ENCODE data around the gene CTNNBL1.

CTNNBL1 gene

DNA sequence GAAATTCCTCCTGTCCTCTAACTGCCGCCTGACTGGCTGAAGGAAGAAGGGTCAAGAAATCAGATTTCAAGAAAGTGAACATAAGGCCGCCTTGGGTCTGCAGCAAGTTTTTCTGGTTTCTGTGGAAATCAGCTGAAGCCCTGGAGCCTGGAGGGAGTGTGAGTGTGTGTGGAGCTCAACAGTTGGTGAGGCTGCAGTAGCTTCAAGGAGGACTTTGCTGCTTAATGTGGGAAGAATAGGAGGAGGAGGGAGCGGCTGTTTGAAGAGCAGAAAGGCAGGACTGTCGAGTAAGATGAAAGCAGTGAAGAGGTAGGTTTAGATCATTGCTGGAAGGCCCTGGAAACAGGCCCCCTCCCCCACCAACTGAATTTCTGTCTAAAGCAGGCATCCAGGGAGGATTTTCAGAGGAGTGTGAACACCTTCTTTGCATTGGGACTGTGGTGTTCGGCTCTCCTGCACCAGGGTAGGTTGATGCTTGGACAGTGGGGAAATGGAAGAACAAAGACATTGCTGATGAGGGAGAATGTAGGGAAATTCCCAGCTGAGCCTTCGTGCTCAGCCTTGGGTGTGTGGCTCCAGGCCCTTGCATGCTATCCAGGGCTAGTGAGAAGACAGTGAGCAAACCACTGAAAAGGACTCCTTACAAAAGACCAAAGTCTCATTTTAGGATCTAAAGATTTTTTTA is 129.6 kb downstream of the CTNNBL1 start:
- H3K27ac ChIP-seq = no peak overlapping the region
- TF ChIP-seq, protein P1, sequence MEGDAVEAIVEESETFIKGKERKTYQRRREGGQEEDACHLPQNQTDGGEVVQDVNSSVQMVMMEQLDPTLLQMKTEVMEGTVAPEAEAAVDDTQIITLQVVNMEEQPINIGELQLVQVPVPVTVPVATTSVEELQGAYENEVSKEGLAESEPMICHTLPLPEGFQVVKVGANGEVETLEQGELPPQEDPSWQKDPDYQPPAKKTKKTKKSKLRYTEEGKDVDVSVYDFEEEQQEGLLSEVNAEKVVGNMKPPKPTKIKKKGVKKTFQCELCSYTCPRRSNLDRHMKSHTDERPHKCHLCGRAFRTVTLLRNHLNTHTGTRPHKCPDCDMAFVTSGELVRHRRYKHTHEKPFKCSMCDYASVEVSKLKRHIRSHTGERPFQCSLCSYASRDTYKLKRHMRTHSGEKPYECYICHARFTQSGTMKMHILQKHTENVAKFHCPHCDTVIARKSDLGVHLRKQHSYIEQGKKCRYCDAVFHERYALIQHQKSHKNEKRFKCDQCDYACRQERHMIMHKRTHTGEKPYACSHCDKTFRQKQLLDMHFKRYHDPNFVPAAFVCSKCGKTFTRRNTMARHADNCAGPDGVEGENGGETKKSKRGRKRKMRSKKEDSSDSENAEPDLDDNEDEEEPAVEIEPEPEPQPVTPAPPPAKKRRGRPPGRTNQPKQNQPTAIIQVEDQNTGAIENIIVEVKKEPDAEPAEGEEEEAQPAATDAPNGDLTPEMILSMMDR (IDR thresholded peaks at IDR 0.05) = no peak
- no peak for TF ChIP-seq ZFX (IDR thresholded peaks at IDR 0.05; ENCODE audit: borderline replicate concordance)

DNA sequence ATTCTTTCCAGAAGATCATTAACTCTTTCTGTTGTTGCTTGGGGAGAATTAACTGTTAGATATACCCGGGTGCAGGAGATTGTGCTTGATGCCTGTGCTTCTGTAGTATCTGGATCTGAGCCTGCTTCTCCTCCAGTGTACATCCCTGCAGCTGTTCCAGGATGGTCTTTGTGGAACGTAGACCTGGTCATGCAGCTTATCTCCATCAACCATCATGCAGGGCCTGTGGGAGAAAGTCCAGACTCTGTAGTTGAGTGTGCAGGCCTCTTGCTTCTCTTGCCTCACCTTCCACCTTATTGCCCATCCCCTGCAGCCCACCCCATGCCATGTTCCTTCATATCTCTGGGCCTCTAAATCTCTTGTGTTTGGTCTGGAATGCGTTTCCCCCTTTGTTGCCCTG is 133.8 kb downstream of the CTNNBL1 start:
- H3K27ac ChIP-seq = no peak overlapping the region
- TF ChIP-seq, protein P1 (IDR thresholded peaks at IDR 0.05) = no peak
- TF ChIP-seq ZFX (IDR thresholded peaks at IDR 0.05; ENCODE audit: borderline replicate concordance) = no peak

DNA sequence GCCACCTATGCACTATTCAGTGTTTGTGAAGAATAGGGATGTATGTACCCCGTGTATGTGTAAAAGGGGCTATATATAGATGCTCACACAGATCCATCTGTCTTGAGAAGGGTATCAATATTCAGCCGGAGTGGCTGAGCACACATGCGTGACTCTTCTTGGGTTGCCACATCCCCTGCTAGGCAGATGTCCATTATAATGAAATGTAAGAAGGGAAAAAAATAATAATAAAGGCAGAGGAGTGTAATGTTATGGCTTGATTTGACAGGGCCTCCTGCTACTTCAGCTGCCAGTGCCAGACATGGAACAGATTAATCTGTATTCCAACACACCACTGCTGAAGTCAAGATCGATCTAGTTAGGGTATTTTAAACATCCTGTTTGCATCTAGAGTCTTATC is 134.9 kb downstream of the CTNNBL1 start:
- TF ChIP-seq, protein P1 (IDR thresholded peaks at IDR 0.05) = no peak
- TF ChIP-seq ZFX (IDR thresholded peaks at IDR 0.05; ENCODE audit: borderline replicate concordance) = no peak
- no peak overlapping the region for H3K27ac ChIP-seq

DNA sequence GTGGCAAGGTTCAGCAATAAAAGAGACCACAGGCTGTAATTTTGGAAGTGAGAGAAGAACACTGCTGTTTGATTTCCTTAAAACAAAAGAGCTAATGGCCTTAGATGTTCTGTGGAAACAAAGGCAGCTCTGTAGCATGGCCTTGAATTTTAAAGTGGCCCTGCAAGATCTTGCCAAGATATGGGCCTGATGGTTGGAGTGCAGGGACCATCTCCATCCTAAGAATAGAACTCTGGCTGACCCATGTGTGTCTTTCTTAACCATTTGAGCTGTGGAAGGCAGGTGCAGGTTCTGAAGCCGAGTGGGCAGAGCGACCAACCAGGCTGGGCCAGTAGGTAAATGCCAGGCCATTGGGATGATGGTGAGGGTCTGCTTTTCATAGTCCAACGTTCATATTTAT is 135.3 kb downstream of the CTNNBL1 start:
- TF ChIP-seq, protein P1 (IDR thresholded peaks at IDR 0.05) = no peak
- no peak for TF ChIP-seq ZFX (IDR thresholded peaks at IDR 0.05; ENCODE audit: borderline replicate concordance)
- no peak overlapping the region for H3K27ac ChIP-seq

DNA sequence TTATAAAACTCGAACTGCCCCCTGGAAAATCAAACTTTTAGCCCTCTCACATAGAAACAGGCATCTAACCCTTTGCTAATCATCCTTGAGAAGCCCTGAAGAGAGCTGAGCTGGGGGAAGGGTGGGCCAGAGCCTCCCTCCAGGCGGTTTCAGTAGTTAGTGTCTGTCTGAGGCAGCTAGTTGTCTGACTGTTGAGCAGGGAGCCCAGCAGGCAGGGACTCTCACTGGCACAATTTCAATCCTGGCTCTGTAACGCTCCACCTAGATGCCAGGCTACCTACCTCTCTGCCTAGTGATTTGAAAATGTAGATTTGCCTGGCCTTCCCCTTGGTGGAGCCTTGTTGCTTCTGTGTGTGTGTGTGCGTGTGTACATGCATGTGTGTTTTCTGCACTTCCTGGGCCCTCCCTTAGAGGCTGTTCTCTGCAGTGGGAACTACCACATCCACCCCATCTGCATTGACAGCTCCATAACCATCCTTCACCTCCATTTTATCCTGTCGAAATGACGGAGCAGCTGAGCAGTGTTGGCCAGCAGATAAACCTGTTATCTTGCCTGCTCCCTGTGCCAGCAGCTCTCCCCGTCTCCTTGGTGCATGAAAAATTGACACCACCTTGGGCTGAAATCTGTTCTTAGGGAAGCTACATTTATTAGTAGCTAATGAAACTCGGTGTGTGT is 139.5 kb downstream of the CTNNBL1 start:
- TF ChIP-seq, protein P1 (IDR thresholded peaks at IDR 0.05) = no peak
- no peak overlapping the region for H3K27ac ChIP-seq

DNA sequence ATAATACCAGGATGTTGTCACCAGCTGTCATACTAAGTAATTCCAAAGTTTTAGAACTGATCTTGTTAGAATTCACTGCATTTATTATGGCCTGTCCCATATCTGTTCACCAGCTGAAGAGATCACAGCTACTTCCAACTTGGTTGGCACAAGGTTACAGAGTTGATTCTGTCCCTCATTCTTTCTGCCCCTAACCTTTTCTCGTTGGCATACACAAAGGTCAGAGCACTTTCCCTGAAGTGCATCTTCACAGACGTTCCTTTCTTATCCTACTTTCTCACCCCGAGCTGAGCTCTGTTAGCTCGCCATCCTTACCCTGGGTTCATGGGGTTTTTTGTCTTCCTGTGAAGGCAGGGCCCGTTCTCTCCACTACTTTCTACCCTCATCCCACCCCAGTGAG is 143.1 kb downstream of the CTNNBL1 start:
- TF ChIP-seq, protein P1 (IDR thresholded peaks at IDR 0.05) = no peak
- TF ChIP-seq ZFX (IDR thresholded peaks at IDR 0.05; ENCODE audit: borderline replicate concordance) = no peak
- H3K27ac ChIP-seq = no peak overlapping the region

DNA sequence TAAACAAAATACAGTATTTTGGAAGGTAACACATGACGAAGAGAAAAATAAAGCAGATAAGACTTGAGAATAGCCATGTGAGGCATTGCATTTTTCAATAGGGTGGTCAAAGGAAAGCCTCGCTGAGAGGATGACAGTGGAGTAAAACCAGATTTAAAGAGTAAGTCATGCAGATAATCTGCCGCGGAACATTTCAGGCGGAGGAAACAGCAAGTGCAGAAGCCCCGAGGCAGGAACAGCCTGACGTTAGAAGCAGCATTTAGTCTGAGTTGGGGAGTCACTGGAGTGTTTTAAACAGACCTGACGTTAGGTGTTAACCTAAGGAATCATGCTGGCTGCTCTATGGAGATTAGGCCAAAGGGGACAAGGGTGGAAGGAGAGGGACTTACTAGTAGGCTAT is 144.1 kb downstream of the CTNNBL1 start:
- TF ChIP-seq, protein P1 (IDR thresholded peaks at IDR 0.05) = no peak
- TF ChIP-seq ZFX (IDR thresholded peaks at IDR 0.05; ENCODE audit: borderline replicate concordance) = no peak
- no peak overlapping the region for H3K27ac ChIP-seq
